NCI-H2196 treated with DMSO at 0.1 percent for 48 hours (cell line): ENCODE measurements around the gene FKBP1A.
A peak's percentile ranks its signal among the peaks of the same experiment; 100 is the strongest.

Experiments used
- DNase-seq: peaks from one replicate; lab custom pipeline; 2025; ENCODE audit not compliant: unreplicated experiment; lab: John Stamatoyannopoulos, UW

FKBP1A gene

DNA sequence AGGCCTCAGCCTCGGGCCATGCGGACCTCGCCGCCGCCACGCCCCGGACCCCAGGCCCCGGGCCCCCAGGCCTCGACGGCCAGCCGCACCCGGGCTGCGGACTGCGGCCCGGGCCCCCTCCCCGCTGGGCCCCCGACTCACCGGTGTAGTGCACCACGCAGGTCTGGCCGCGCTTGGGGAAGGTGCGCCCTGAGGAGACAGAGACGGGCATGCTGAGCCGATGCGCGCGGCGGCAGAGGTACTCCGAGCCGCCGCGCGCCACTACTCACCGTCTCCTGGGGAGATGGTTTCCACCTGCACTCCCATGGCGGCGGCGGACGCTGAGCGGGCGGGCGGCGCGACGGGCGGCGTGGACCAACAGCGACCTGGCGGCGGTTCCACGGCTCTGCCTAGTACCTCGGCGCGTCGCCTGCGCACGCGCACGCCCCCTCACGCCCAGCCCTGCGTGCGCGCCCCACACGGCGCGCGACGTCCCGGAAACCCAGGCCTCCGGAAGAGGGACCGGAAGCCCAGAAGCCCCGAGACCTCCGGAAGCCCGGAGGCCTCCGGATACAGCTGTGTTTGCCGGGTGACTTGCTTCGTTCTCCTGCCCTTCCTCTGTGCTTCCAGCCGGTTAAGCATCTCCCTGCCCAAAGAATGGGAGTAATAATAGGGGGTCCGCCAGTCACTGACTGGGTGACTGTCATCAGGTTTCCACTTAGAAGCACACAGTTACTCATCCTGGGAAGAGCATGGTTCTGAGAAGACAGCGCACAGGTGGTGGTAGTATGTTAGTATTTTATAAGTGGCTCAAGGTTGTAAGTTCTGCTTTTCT, at the start of gene FKBP1A:
FKBP1A (minus strand) TSS at position 362 of the 814 bp plus-strand sequence; CDS start at position 306, 56 bp downstream.
- peak; percentile 81 for DNase-seq

DNA sequence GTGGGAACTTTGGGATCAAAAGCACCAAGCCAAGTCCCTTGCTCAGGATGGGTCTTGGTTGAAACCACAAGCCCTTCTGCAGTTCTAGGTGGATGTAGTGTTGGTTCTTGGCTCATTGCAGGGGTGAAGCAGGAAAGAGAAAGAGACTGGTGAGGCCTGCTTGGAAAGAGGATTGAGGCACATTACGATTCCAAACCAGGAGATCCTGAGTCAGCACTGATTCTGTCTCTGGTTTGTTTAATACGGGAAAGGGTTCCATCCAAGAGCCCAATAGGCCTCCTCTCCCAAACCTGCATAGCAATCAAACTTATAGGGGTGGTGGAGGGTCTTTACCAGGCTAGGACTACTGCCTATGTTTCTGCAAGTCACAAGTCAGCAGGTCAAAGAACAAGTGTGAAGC, 49.5 kb upstream of the FKBP1A start:
- no peak for DNase-seq

- no peak for DNase-seq
Measured at GRCh38 chr20:1441133-1441532, 48.3 kb upstream of the FKBP1A start.

- no peak for DNase-seq
Measured at GRCh38 chr20:1440024-1440423, 47.2 kb upstream of the FKBP1A start.

GRCh38 chr20:1438361-1438760, 45.5 kb upstream of the FKBP1A start:
- DNase-seq = no peak

DNA sequence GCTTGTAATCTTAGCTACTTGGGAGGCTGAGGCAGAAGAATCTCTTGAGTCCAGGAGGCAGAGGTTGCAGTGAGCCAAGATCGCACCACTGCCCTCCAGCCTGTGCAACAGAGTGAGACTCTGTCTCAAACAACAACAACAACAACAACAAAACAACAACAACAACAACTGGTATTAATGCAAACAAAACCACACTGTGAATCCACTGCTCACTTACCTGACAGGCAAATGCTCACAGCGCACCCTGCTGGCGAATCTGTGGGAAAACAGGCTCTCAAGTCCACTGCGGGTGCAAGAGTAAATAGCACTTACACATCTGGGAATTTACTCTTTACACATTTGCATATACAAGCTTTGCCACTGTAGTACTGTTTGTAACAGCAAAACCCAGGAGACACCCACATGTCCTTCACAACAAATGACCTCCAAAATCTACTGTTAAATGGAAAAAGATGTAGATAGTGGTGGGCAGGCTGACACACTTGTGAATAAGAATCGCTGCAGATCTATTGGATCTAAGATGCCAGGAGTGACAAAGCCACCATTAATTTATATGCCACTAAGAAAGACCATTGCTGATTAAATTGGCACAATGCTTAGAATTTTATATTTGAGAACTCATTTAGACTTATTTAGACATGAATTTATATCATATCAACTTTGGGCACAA, 44.5 kb upstream of the FKBP1A start:
- peak; percentile 59 for DNase-seq

- DNase-seq = no peak
Measured at GRCh38 chr20:1436263-1436662, 43.4 kb upstream of the FKBP1A start.

- no peak for DNase-seq
Measured at GRCh38 chr20:1435337-1435699, 42.5 kb upstream of the FKBP1A start.

DNA sequence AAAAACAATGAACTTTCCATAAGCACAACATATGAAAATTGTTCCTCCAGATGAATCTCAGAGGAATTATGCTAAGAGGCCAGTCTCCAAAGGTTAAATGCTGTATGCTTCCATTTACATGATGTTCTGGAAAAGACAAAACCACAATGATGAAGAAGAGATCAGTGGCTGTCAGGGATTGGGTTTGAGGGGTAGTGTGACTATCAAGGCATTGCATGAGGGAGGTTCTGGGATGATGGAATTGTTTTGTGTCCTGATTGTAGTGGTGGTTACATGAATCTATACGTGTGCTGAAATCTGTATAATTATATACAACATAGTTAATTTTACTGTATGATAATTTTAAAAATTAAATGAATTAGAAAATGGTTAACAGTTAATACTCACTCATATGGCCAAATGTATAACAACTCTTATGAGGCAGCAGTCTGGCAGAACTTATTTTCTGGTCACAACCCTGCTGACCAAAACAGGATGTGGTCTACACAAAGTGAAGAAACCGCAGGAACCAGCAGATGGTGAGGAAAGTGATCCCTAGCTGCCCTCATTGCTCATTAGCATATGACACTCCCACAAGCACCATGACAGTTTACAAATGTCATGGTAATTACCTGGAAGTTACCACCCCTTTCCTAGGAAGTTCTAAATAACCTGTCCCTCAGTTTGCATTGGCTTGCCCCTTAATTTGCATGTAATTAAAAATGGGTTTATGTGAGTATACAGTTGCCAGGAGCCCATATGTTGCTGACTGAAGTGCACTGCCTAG, 41.9 kb upstream of the FKBP1A start:
- DNase-seq = peak; percentile 2

DNA sequence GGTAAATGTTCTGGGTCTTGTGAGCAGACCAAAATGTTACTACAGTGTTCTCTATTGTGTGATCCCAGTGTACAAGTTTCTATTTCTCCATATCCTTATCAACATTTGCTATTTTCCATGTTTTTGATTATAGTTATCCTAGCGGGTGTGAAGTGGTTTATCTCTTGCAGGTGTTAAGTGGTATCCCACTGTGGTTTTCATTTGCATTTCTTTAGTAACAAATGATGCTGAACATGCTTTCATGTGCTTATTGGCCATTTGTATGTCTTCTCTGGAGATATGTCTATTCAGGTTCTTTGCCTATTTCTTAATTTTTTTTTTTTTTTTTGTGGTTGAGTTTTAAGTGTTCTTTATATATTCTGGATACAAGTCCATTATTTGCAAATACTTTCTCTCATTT, 38.3 kb upstream of the FKBP1A start:
- no peak for DNase-seq

DNA sequence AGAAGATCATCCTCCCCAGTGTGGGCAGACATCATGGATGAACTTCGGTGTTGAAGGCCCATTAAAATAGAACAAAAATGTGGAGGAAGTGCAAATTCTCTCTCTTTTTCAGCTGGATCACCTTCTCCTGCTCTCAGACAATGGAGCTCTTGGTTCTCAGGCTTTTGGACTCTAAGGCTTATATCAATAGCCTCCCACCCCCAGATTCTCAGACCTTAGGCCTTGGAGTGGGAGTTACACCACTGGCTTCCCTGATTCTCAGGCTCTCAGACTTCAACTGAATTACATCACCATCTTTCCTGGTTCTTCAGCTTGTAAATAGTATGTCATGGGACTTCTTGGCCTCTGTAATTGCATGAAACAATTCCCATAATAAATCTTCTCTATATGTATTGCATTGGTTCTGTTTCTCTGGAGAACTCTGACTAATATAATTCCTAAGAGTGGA, 37.2 kb upstream of the FKBP1A start:
- no peak for DNase-seq

DNA sequence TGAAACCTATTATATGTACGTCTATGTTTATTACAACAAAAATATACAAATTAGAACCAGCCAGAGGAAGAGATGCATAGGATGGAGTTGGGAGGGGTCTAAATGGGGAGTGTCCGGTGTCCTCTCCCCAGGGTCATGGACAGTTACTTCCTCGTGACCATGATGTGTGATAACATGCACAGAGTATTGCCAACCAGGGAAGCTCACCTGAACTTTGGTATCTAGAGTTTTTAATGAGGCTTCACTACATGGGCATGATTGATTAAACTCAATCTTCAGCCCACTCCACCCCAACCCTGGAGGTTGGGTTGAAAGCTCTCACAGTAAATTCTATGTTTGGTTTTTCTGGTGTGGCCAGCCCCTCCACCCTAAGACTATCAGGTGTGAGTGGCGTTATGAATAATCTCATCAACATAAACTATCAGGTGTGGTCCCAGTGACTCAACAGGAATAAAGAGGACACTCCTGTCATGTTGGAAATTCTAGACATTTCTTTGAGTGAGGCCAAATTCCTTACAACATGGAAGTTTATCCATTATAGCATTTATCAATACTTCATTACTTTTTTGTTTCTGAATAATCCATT, 36.4 kb upstream of the FKBP1A start:
- no peak for DNase-seq

DNA sequence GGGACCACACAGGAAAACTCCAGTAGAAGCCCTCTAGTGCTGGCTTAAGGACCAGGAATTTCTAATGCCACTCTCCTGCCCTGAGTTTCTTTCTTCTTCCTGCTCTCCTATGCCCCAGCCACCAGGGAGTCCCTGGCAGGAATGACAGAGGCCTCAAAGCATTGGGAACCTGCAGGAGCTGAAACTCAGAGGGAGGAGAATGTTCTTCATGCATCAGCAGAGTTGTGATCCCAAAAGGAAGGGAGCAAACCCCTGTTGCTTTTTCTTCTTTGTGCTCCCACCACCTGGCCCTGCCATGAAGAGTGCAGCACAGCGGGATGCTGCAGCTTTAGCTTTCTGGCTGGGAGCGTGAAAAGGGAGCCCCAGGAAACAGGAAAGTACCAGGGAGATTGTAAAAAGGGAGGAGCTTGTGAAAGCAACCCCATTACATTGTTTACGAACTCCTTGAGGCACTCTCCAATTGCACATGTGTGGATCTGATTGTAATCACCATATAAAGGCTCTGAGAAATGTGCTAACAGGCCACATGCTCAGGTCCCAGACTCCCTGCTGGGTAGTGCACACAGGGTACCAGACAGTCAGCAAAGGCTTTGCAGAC, 34.7 kb upstream of the FKBP1A start:
- peak; percentile 80 for DNase-seq

- no peak for DNase-seq
Measured at GRCh38 chr20:1426231-1426849, 33.5 kb upstream of the FKBP1A start.

DNA sequence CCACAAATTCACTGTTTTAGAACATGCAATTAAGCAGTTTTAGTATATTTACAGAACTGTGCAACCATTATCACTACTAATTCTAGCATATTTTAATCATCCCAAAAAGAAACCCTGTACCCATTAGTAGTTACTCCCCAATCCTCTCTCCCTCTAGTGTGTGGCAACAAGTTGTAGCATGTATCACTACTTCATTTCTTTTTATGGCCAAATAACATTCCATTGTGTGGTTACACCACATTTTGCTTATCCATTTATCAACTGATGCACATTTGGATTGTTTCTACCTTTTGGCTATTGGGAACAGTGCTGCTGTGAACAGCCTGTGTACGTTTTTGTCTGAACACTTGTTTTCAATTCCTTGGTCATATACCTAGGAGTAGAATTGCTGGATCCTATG, 31.5 kb upstream of the FKBP1A start:
- no peak for DNase-seq

GRCh38 chr20:1423625-1424106, 30.8 kb upstream of the FKBP1A start:
- DNase-seq = peak; percentile 57

GRCh38 chr20:1423206-1423605, 30.4 kb upstream of the FKBP1A start:
- DNase-seq = no peak

DNA sequence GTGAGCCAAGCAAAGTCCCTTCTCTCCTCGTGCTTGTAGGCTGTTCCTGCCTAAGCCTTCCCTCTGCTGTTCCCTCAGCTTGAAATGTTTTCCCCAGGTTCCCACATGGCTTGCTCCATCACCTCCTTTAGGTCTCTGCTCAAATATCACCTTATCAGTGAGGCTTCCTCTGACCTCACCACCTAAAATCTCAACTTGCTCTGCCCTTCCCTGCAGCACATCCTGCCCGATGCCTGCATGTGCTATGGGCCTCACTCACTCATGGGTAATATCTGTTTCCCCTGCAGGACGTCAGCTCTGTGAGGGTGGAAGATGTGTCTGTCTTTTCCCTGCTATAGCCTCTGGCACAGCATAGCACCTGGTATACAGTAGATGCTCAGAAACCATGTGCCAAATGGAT, 29.9 kb upstream of the FKBP1A start:
- DNase-seq = no peak

- no peak for DNase-seq
Measured at GRCh38 chr20:1420066-1420465, 27.2 kb upstream of the FKBP1A start.

DNA sequence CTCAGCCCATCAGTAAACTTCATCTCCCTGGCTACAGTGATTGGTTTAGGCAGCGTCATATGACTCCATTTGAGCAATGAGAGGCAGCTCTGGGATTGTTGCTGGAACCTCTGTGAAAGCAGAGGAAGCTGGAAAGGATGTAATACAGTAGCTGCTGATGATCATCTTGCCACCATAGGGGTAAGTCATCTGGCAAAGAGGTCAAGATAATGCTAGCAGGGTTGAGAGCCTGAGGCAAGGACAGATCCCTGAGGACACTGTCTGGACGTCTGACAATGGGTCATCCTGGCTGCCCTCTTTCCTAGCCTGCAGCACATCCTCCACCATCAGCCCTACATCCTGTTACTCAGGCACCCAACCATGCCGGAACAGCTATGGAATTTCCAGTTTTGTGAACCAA, 25.5 kb upstream of the FKBP1A start:
- no peak for DNase-seq
